Stomach (tissue), 4 donors: ENCODE results near the gene EVL.

Experiments
- POLR2A ChIP-seq, 4 donors: fragments of 450-650 bp; IDR thresholded peaks; one replicate each; pipeline ENCODE4 v1.6.1; 2016; ENCODE audit warnings: antibody characterized with exemption in 4 of 4, control low read depth in 2 of 4, mild to moderate bottlenecking in 1 of 4, moderate library complexity in 1 of 4
- POLR2AphosphoS5 ChIP-seq, 3 donors: sonication (generic); formaldehyde crosslinking; IDR thresholded peaks; one replicate each; pipeline ENCODE4 v1.6.1; 2016; ENCODE audit warnings: antibody characterized with exemption in 3 of 3
- TF ChIP-seq, protein P1 (sequence below), 7 experiments: fragments of 450-650 bp in 4 of 7; fragments of 200-600 bp in 3 of 7; sonication (generic) in 3 of 7; IDR thresholded peaks; one replicate each; pipeline ENCODE4 v1.5.1; 2016 to 2019; ENCODE audit warnings: antibody characterized with exemption in 7 of 7, control low read depth in 2 of 7, mild to moderate bottlenecking in 1 of 7

DNA sequence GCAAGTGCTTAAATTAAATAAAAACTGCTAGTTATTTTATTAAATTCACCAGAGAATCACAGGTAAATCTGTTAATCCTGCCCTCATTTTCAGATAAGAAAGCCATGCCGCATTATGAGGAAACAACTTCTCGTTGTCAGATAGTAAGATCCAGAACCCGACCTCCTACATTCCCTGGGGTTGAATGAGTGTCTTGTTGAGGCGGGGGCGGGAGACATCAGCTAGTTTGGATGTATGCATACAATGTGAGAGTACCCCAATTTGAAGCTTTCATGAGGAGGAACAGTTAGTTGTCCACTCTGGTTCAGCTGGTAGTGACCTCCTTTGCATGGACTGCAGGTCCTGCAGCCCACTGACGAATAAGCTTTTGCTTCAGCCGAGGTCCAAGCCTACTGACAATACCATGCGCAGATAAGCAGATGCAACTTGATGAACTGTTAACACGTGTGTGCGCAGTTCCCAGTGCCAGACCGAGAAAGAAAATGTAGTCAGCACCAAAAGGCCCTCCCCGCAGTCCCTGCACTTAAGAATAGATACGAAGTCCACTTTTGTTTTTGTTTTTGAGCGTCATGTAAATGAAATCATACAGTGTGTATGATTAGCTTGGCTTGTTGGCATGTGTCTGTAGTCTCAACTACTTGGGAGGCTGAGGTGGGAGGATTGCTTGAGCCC, 34.9 kb downstream of the EVL start:
- TF ChIP-seq, protein P1, sequence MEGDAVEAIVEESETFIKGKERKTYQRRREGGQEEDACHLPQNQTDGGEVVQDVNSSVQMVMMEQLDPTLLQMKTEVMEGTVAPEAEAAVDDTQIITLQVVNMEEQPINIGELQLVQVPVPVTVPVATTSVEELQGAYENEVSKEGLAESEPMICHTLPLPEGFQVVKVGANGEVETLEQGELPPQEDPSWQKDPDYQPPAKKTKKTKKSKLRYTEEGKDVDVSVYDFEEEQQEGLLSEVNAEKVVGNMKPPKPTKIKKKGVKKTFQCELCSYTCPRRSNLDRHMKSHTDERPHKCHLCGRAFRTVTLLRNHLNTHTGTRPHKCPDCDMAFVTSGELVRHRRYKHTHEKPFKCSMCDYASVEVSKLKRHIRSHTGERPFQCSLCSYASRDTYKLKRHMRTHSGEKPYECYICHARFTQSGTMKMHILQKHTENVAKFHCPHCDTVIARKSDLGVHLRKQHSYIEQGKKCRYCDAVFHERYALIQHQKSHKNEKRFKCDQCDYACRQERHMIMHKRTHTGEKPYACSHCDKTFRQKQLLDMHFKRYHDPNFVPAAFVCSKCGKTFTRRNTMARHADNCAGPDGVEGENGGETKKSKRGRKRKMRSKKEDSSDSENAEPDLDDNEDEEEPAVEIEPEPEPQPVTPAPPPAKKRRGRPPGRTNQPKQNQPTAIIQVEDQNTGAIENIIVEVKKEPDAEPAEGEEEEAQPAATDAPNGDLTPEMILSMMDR (IDR thresholded peaks at IDR 0.05) = no peak
- TF ChIP-seq POLR2AphosphoS5 (IDR thresholded peaks at IDR 0.05) (no peak), POLR2A (IDR thresholded peaks at IDR 0.05) (no peak)
